GM19324 (cell line): ENCODE measurements around the gene ITGB1BP2.
"Not testable (repeated sequence)": the region's sequence is repeated elsewhere in the genome, so short reads cannot be mapped to it uniquely, and the experiment has no call there.

Experiments used
- ATAC-seq: cut with Tn5 transposase; IDR thresholded peaks from one replicate; pipeline ENCODE4 v1.9.1; 2021; ENCODE audit warnings: mild to moderate bottlenecking, moderate library complexity; ENCODE audit not compliant: unreplicated experiment, low FRiP score

ITGB1BP2 gene

GRCh38 chrX:71300495-71300894 is 1.1 kb upstream of the ITGB1BP2 start:
- not testable (repeated sequence) for ATAC-seq

DNA sequence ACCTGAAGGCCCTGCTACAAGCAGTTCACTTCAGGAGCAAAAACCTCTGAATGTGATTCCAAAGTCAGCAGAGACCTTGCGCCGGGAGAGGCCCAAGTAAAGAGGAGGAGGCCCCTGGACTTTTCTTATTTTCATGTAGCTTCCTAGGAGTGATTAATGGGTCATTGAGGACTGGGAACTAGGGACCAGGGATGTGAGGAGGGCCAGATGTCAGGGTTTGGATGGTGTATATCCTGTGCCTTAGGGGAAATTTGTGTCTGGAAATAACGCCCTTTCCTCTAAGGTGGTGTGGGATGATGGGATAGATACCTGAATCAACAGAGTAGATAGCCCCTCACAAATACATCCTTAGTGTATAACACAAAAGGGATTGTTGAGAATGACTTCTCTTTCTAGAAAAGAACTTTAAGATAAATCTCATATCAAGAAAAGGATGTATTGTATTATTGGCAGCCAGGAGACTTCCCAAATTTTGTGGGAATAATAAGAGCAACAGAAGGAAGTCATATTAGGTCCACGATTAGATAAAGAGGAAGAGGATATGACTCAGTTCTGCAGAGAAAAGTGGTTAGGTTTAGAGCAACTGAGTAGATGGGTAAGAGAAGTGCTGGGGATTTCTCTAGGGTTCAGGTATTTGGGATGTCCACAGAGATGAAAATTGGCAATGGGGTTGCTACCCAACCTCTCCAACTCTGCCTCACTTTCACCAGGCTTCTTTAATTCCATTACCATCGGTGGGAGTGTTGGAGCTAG is 1.1 kb downstream of the ITGB1BP2 start:
- no peak for ATAC-seq

DNA sequence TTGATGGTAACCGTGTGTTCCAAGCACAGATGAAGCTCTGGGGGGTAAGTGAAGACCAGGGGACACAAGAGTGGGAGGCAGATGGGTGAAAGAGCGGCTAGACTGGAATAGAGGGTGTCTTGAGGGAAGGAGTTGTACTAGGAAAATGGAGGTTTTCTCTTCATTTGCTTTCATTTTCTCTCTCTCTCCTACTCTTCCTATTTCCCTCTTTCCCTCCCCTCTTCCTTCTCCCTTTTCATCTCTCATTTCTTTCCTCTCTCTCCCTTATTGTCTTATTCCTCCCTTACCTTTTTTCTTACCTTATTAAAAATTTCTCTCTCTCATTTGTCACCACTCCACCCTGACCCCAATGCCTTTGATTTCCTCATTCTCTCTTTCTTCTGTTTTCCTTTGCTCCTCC is 3.0 kb downstream of the ITGB1BP2 start:
- no peak for ATAC-seq

DNA sequence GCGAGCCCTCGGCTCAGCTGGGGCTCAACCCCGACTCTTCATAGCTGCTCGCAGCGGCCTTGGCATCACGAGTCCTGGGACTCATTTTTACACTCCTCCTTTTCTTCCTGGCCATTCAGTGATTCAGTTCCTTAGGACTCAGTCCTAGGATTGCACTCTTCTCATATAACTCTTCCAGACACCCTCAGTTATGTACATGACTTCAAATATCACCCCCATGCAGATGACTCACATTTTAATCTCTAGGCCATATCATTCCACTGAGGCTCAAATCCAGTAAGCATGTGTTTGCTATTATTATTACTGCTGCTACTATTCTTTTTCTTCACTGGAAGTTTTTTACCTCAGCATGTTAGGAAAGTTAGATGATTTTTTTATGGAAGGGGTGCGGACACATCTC is 14.4 kb downstream of the ITGB1BP2 start:
- no peak for ATAC-seq

DNA sequence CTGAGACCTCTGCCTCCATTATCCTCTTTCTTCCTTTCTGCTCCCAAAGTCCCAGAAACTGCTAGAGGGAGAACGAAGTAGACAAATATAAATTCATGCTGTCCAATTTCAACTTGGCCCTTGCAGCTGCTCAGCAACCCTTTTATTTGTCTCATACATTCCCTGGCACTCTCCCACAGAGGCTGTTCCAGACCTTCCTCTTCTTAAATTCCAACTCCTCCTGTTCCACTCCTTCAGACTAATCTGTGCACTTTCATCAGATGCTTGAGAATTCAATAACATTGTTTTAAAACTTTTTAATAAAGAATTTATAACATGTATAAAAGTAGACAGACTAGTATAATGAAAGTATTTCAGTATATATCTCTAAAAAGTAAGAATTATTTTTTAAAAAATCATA is 15.4 kb downstream of the ITGB1BP2 start:
- not testable (repeated sequence) for ATAC-seq

GRCh38 chrX:71320126-71320525 is 18.6 kb downstream of the ITGB1BP2 start:
- ATAC-seq: no peak

GRCh38 chrX:71321731-71322130 is 20.2 kb downstream of the ITGB1BP2 start:
- ATAC-seq: no peak

DNA sequence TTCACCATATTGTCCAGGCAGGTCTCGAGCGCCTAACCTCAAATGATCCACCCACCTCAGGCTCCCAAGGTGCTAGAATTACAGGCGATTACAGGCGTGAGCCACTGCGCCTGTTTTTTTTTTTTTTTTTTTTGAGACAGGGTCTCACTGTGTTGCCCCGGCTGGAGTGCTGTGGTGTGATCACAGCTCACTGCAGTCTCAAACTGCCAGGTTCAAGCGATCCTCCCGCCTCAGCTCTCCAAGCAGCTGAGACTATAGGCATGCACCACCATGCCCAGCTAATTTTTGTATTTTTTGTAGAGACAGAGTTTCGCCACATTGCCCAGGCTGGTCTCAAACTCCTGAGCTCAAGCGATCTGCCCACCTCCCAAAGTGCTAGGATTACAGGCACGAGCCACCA is 22.9 kb downstream of the ITGB1BP2 start:
- ATAC-seq: not testable (repeated sequence)

DNA sequence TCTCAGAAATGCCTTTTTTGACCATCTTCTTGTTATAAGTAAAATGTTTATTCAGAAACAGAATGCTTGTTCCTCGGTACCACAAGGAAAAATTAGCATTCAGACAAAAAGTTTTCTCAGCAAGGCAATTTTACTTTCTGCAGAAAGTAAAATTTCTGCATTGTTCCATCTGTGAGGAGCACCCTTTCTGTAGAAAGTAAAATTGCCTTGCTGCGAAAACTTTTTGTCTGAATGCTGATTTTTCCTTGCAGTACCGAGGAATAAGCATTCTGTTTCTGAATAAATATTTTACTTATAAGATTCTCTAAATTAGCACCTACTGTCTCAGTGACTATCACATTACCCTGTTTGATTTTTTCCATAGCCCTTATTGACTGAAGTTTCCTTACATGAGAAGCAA is 24.8 kb downstream of the ITGB1BP2 start:
- no peak for ATAC-seq

- not testable (repeated sequence) for ATAC-seq
Observed at GRCh38 chrX:71349151-71349665, 47.7 kb downstream of the ITGB1BP2 start.

DNA sequence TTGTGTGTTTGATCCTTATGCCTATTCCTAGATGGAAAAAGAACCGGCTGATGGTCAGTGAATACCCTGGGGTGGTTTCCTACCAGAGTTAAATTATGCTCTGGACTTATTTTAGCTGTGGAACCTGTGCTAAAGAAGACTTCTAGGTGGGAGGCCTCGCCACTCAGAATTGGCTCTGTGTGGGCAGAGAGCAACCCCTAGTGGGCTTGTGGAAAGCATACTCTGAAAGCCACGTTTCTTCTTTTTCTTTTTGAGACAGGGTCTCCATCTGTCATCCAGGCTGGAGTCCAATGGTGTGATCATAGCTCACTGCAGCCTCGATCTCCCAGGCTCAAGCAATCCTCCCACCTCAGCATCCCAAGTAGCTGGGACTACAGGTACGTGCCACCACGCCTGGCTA is 48.3 kb downstream of the ITGB1BP2 start:
- ATAC-seq: not testable (repeated sequence)

- ATAC-seq: not testable (repeated sequence)
Observed at GRCh38 chrX:71352439-71352838, 50.9 kb downstream of the ITGB1BP2 start.
